HepG2 (cell line): Measurements from ENCODE around the gene UTRN. TPM values are rescaled to one million over a fixed set of nuclear protein-coding genes. Genes with fewer than 3 reads are reported as not detected.

Experiments used
- BCL6 ChIP-seq: IDR thresholded peaks from 2 replicates; pipeline ENCODE4 v1.6.1; 2016; ENCODE audit warnings: missing genetic modification reagents, missing compliant biosample characterization
- CCDC6 ChIP-seq: sonication (generic); formaldehyde crosslinking; IDR thresholded peaks from 2 replicates; pipeline ENCODE4 v1.8.1; 2022; ENCODE audit warnings: mild to moderate bottlenecking, missing genetic modification reagents, moderate library complexity
- EP300 ChIP-seq, 3 experiments: sonication (generic) in 1 of 3; formaldehyde crosslinking in 1 of 3; IDR thresholded peaks; 2 replicates each; pipeline versions ENCODE4 v1.5.1 to v1.6.1; 2011 to 2020; ENCODE audit warnings: low read depth in 2 of 3, low read length in 2 of 3, borderline replicate concordance in 1 of 3, improper control_type of control experiment in 1 of 3, mild to moderate bottlenecking in 1 of 3, missing genetic modification reagents in 1 of 3, moderate library complexity in 1 of 3
- HNRNPL ChIP-seq: fragments of 200-400 bp; formaldehyde crosslinking; IDR thresholded peaks from 2 replicates; pipeline ENCODE4 v1.6.1; 2017; ENCODE audit warnings: mild to moderate bottlenecking, low read depth, low read length
- KDM1A ChIP-seq: IDR thresholded peaks from 2 replicates; pipeline ENCODE4 v1.6.1; 2016; ENCODE audit warnings: missing compliant biosample characterization
- MXD4 ChIP-seq: IDR thresholded peaks from 2 replicates; pipeline ENCODE4 v1.6.1; 2016; ENCODE audit warnings: mild to moderate bottlenecking, missing biosample characterization, missing genetic modification reagents
- RFXAP ChIP-seq: sonication (generic); formaldehyde crosslinking; IDR thresholded peaks from 2 replicates; pipeline ENCODE4 v1.4.0; 2020; ENCODE audit warnings: missing genetic modification reagents, borderline replicate concordance
- SIX4 ChIP-seq: sonication (generic); formaldehyde crosslinking; IDR thresholded peaks from 2 replicates; pipeline ENCODE4 v1.4.0; 2020; ENCODE audit warnings: missing genetic modification reagents
- TP53 ChIP-seq: sonication (generic); formaldehyde crosslinking; conservative IDR thresholded peaks from 2 replicates; pipeline ENCODE4 v1.4.0; 2020; ENCODE audit warnings: missing genetic modification reagents
- ZFP37 ChIP-seq: sonication (generic); formaldehyde crosslinking; IDR thresholded peaks from 2 replicates; pipeline ENCODE4 v1.4.0; 2020; ENCODE audit warnings: missing genetic modification reagents, borderline replicate concordance
- polyA plus RNA-seq, 8 experiments: library from polyadenylated mRNA; depleted of rRNA in 3 of 8; stranded (reverse) in 7 of 8; unstranded in 1 of 8; fragments of >200 nt; fragmentation: Illumina TruSeq in 4 of 8; extraction: Trizol in 4 of 8; gene quantifications; 2 replicates each; pipeline versions ENCODE4 v1.2.1 to v1.2.3, GENCODE V29; 2011 to 2016; ENCODE audit warnings: low read depth in 4 of 8, missing spikeins in 1 of 8, mixed read lengths in 1 of 8; ENCODE audit not compliant: insufficient read depth in 1 of 8
- total RNA-seq, 5 experiments: library from RNA; depleted of rRNA; stranded (reverse); fragments of >200 nt; fragmentation: Illumina TruSeq; extraction: Trizol; gene quantifications; 2 replicates each; pipeline ENCODE4 v1.2.3, GENCODE V29; 2016; ENCODE audit warnings: low read depth in 1 of 5
- TF ChIP-seq, protein P1 (sequence below): IDR thresholded peaks from 2 replicates; pipeline ENCODE4 v1.6.1; 2018; ENCODE audit warnings: missing genetic modification reagents
- TF ChIP-seq, protein P2 (sequence below), 2 experiments: IDR thresholded peaks; 2 replicates each; pipeline ENCODE4 v1.6.1; 2011 to 2012; ENCODE audit warnings: low read length in 2 of 2, borderline replicate concordance in 1 of 2, low read depth in 1 of 2, mild to moderate bottlenecking in 1 of 2, moderate library complexity in 1 of 2
- TF ChIP-seq, protein P3 (sequence below): sonication (generic); formaldehyde crosslinking; IDR thresholded peaks from 2 replicates; pipeline ENCODE4 v1.9.0; 2021; ENCODE audit warnings: mild to moderate bottlenecking, missing genetic modification reagents
- TF ChIP-seq, protein P4 (sequence below): IDR thresholded peaks from 2 replicates; pipeline ENCODE4 v1.6.1; 2016; ENCODE audit warnings: mild to moderate bottlenecking

Gene UTRN
- total and polyA plus RNA-seq, 2 of the 13 experiments (the other 11 are each of a cell fraction or from before 2014, with no cell fraction given) = 102 to 116 TPM

DNA sequence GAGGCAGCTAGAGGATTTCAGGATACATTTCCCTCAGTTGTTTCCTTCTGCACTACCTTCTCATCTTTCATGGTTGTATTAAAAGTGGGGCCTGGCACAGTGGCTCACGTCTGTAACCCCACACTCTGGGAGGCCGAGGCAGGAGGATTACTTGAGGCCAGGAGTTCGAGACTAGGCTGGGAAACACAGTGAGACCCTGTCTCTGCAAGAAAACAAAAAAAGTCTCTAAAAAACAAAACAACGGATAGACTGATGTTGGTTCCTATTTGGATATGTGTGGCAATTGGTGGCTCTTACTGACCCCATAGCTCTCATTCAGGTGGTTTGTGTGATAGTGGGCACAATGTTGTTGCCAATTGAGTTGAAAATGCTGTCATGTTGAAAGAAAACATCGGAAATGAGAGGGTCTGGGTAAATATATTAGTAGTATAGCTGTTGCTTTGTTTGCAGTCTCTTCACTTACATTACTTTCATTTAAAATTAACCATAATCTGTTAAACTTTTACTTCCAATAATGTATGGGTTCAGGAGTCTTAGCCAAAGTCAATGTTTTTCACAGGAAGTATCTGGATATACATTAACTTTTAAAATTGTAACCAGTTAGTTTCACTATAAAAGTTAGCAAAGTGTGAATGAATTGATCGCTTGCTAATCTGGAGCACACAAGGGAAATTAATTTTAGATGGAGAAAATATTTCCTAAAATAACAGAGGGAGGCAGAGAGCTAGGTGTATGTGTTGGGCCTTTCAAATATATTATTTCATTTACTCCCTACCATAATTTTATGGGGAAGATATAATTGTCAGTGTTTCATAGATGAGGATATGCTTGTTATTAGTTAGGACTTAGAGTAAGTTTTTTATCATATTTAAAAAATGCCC, 31.1 kb downstream of the UTRN start (continued):
- TF ChIP-seq HNRNPL (0 out of 2 replicates have a peak, but pooled peaks have one; percentile 58), KDM1A (CRISPR knock-in tag) (0 out of 2 replicates have a peak, but pooled peaks have one; percentile 38), SIX4 (CRISPR knock-in tag) (peak; percentile 60; the same call in 1 of the 2 replicates), BCL6 (CRISPR knock-in tag) (peak; percentile 57), RFXAP (CRISPR knock-in tag) (no peak), ZFP37 (peak; percentile 67), TP53 (CRISPR knock-in tag) (0 out of 2 replicates have a peak, but pooled peaks have one; percentile 71), CCDC6 (CRISPR knock-in tag) (peak; percentile 60; the same call in 1 of the 2 replicates), MXD4 (CRISPR knock-in tag) (peak; percentile 54; the same call in 1 of the 2 replicates), EP300 (IDR thresholded peaks at IDR 0.05; ENCODE audit: low read depth in 2 of 2, low read length in 2 of 2) (peak in 1 of 2 experiments; percentile 91; a peak in 2 of 4 replicates), EP300 (CRISPR knock-in tag; IDR thresholded peaks at IDR 0.05; ENCODE audit: borderline replicate concordance) (peak; percentile 58; the same call in 1 of the 2 replicates)
- TF ChIP-seq, protein P1, sequence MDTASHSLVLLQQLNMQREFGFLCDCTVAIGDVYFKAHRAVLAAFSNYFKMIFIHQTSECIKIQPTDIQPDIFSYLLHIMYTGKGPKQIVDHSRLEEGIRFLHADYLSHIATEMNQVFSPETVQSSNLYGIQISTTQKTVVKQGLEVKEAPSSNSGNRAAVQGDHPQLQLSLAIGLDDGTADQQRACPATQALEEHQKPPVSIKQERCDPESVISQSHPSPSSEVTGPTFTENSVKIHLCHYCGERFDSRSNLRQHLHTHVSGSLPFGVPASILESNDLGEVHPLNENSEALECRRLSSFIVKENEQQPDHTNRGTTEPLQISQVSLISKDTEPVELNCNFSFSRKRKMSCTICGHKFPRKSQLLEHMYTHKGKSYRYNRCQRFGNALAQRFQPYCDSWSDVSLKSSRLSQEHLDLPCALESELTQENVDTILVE (CRISPR knock-in tag) = peak; percentile 64; the same call in 1 of the 2 replicates
- TF ChIP-seq, protein P2, sequence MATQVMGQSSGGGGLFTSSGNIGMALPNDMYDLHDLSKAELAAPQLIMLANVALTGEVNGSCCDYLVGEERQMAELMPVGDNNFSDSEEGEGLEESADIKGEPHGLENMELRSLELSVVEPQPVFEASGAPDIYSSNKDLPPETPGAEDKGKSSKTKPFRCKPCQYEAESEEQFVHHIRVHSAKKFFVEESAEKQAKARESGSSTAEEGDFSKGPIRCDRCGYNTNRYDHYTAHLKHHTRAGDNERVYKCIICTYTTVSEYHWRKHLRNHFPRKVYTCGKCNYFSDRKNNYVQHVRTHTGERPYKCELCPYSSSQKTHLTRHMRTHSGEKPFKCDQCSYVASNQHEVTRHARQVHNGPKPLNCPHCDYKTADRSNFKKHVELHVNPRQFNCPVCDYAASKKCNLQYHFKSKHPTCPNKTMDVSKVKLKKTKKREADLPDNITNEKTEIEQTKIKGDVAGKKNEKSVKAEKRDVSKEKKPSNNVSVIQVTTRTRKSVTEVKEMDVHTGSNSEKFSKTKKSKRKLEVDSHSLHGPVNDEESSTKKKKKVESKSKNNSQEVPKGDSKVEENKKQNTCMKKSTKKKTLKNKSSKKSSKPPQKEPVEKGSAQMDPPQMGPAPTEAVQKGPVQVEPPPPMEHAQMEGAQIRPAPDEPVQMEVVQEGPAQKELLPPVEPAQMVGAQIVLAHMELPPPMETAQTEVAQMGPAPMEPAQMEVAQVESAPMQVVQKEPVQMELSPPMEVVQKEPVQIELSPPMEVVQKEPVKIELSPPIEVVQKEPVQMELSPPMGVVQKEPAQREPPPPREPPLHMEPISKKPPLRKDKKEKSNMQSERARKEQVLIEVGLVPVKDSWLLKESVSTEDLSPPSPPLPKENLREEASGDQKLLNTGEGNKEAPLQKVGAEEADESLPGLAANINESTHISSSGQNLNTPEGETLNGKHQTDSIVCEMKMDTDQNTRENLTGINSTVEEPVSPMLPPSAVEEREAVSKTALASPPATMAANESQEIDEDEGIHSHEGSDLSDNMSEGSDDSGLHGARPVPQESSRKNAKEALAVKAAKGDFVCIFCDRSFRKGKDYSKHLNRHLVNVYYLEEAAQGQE (IDR thresholded peaks at IDR 0.05; ENCODE audit: borderline replicate concordance in 1 of 2, low read depth in 1 of 2, low read length in 2 of 2) = peak in 1 of 2 experiments; percentile 60; a peak in 2 of 4 replicates
- TF ChIP-seq, protein P3, sequence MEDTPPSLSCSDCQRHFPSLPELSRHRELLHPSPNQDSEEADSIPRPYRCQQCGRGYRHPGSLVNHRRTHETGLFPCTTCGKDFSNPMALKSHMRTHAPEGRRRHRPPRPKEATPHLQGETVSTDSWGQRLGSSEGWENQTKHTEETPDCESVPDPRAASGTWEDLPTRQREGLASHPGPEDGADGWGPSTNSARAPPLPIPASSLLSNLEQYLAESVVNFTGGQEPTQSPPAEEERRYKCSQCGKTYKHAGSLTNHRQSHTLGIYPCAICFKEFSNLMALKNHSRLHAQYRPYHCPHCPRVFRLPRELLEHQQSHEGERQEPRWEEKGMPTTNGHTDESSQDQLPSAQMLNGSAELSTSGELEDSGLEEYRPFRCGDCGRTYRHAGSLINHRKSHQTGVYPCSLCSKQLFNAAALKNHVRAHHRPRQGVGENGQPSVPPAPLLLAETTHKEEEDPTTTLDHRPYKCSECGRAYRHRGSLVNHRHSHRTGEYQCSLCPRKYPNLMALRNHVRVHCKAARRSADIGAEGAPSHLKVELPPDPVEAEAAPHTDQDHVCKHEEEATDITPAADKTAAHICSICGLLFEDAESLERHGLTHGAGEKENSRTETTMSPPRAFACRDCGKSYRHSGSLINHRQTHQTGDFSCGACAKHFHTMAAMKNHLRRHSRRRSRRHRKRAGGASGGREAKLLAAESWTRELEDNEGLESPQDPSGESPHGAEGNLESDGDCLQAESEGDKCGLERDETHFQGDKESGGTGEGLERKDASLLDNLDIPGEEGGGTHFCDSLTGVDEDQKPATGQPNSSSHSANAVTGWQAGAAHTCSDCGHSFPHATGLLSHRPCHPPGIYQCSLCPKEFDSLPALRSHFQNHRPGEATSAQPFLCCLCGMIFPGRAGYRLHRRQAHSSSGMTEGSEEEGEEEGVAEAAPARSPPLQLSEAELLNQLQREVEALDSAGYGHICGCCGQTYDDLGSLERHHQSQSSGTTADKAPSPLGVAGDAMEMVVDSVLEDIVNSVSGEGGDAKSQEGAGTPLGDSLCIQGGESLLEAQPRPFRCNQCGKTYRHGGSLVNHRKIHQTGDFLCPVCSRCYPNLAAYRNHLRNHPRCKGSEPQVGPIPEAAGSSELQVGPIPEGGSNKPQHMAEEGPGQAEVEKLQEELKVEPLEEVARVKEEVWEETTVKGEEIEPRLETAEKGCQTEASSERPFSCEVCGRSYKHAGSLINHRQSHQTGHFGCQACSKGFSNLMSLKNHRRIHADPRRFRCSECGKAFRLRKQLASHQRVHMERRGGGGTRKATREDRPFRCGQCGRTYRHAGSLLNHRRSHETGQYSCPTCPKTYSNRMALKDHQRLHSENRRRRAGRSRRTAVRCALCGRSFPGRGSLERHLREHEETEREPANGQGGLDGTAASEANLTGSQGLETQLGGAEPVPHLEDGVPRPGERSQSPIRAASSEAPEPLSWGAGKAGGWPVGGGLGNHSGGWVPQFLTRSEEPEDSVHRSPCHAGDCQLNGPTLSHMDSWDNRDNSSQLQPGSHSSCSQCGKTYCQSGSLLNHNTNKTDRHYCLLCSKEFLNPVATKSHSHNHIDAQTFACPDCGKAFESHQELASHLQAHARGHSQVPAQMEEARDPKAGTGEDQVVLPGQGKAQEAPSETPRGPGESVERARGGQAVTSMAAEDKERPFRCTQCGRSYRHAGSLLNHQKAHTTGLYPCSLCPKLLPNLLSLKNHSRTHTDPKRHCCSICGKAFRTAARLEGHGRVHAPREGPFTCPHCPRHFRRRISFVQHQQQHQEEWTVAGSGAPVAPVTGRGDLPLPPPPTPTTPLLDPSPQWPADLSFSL (CRISPR knock-in tag) = peak; percentile 83; the same call in 1 of the 2 replicates
- TF ChIP-seq, protein P4, sequence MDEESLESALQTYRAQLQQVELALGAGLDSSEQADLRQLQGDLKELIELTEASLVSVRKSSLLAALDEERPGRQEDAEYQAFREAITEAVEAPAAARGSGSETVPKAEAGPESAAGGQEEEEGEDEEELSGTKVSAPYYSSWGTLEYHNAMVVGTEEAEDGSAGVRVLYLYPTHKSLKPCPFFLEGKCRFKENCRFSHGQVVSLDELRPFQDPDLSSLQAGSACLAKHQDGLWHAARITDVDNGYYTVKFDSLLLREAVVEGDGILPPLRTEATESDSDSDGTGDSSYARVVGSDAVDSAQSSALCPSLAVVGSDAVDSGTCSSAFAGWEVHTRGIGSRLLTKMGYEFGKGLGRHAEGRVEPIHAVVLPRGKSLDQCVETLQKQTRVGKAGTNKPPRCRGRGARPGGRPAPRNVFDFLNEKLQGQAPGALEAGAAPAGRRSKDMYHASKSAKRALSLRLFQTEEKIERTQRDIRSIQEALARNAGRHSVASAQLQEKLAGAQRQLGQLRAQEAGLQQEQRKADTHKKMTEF (CRISPR knock-in tag) = peak; percentile 72
